Occipital lobe (tissue), 2 donors: Measurements from ENCODE around the gene HDDC3. TPM values are rescaled to one million over a fixed set of nuclear protein-coding genes. Genes with fewer than 3 reads are reported as not detected.

Experiments used
- DNase-seq: peaks from one replicate; lab custom pipeline; 2025; lab: John Stamatoyannopoulos, UW
- total RNA-seq: library from RNA; depleted of rRNA; stranded (reverse); fragments of >200 nt; gene quantifications from one replicate; pipeline ENCODE4 v1.2.3, GENCODE V29; 2014

Gene HDDC3
- total RNA-seq, 1 donor from 2014 or later, result 11.7 TPM

DNA sequence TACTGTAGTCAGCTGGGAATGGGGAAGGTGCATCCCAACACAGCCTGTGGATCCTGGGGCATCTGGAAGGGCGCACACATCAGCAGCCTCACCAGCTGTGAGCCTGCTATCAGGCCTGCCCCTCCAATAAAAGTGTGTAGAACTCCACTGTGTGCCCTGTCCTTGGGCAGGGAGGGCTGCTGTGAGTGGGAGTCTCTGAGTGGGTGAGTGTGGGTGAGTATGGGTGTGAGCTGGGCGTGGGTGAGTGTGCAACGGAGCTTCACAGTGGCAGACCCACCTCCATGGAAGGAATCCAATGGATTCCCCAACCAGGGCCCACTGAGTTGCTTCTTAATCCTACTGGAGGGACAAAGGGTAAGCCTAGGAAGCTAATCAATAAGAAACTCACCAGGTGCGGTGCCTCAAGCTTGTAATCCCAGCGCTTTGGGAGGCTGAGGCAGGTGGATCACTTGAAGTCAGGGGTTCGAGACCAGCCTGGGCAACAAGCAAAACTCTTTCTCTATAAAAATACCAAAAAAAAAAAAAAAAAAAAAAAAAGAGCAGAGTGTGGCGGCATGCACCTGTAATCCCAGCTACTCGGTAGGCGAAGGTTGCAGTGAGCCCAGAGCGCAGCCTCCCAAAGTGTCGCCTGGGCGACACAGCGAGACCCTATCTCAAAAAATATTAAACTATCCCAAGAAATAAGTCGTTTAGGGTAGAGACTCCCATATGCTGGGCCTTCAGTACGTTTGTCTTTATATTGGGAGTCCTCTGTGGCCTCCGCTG lies 21.8 kb upstream of the HDDC3 start:
- no peak for DNase-seq

DNA sequence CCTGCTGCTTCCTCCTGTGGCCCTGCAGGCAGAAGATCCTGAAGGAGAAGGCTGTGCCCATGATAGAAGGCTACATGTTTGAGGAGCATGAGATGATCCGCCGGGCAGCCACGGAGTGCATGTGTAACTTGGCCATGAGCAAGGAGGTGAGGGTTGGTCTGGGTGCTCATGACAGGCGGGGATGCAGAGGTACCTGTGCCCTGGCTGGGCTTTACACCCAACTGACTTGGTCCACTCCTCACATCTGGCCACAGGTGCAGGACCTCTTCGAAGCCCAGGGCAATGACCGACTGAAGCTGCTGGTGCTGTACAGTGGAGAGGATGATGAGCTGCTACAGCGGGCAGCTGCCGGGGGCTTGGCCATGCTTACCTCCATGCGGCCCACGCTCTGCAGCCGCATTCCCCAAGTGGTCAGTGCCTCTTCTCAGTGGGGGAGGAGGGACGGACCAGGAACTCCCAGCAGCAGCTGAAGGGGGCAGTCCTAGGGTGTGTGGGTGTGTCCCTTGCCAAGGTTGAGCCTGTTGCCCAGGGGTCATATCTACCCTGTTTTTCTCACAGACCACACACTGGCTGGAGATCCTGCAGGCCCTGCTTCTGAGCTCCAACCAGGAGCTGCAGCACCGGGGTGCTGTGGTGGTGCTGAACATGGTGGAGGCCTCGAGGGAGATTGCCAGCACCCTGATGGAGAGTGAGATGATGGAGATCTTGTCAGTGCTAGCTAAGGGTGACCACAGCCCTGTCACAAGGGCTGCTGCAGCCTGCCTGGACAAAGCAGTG lies 20.7 kb upstream of the HDDC3 start:
- DNase-seq, result no peak

GRCh38 chr15:90950676-90951075 lies 18.3 kb upstream of the HDDC3 start:
- DNase-seq, result no peak

DNA sequence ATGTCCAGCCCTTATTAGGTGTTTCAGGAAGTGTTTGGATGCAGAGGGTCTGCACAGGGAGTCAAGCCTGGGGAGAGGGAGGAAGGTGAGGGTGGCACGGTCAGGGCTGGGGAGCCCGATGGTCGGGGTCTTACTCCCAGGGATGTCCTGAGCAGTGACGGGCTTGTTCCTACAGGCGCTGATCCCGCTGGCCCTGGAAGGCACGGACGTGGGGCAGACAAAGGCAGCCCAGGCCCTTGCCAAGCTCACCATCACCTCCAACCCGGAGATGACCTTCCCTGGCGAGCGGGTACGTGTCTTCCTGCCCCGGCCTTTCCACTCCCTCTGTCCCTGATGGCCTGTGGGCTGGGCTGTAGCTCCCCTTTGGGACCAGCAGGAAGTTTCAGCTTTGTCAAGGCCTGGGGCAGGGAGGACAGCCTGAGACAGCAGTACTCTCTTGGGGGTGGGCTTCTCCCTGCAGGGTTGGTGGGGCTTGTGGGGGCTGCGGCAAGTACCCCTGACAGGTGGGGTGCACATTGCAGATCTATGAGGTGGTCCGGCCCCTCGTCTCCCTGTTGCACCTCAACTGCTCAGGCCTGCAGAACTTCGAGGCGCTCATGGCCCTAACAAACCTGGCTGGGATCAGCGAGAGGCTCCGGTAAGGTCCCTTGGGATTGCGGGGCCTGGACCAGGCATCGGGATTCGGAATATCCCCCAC lies 17.8 kb upstream of the HDDC3 start:
- no peak for DNase-seq

DNA sequence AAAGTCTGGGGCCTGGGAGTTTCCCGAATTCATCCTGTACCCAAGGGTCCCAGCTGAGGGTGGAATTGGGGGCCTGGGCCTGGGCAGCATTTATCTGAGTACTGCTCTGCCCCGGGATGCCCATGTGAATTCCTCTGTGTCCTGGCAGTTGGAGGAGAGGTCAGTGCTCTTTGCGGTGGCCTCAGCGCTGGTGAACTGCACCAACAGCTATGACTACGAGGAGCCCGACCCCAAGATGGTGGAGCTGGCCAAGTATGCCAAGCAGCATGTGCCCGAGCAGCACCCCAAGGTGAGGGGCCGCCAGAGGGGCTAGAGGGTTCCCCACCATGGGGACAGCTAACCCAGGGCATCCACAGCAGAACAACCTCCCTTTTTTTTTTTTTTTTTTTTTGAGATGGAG lies 16.2 kb upstream of the HDDC3 start:
- no peak for DNase-seq

DNA sequence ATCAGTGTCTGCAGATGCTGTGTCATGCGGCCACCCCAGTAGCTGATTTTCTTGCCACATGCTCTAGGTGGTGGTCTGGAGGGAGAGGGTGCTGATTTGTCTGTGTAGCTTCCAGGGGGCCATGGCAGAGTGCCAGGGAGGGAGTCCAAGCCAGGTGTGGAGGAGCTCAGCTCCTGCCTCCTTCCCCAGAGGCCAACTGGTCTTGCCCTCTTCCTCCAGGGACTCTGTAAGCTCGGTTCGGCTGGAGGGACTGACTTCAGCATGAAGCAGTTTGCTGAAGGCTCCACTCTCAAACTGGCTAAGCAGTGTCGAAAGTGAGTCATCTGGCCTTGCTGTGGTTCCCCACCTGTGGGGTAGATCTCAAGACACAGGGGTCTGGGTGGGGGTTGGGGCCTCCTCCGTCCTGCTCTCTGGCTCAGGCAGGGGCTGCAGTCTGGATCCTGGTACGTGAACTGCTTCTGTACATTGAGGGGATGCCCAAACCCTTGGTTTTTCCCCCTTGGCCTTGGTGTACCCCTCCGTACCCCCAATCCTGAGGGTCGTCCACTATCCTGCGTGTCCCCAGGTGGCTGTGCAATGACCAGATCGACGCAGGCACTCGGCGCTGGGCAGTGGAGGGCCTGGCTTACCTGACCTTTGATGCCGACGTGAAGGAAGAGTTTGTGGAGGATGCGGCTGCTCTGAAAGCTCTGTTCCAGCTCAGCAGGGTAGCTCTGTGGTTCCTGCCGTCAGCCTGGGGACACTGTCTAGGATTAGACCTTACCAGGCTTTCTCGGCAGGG lies 15.4 kb upstream of the HDDC3 start:
- DNase-seq, result no peak

DNA sequence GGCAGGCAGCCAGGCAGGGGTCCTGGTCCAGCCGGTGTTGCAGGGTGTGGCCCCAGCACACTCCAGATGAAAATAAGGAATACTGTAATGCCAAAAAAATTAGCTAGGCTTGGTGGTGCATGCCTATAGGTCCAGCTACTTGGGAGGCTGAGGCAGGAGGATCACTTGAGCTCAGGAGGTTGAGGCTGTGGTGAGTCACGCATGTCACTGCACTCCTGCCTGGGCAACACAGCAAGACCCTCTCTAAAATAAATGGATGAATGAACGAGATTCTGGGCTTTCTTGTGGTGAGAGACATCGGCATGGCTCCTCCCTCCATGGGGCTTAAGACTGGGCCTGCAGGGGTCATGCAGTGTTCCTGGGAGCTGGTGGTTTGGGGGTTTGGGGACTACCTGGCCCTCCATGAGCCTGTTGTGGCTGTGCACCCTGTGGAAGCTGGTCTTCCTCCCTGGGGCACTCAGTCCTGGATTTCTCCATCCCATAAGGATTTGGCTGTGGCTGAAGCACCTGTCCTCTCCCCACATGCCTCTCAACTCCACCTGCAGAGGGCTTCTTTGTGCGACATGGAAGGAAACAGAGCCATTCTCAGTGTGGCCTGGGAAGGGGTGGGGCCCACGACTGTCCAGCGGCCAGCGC lies 14.7 kb upstream of the HDDC3 start:
- DNase-seq, result no peak

DNA sequence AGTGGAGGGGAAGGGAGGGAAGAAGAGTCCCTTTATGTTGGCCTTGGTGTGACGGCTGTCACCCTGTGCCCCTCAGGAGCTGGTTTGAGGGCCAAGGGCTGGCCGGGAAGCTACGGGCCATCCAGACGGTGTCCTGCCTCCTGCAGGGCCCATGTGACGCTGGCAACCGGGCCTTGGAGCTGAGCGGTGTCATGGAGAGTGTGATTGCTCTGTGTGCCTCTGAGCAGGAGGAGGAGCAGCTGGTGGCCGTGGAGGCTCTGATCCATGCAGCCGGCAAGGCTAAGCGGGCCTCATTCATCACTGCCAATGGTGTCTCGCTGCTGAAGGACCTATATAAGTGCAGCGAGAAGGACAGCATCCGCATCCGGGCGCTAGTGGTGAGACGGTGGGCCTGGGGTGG lies 14.2 kb upstream of the HDDC3 start:
- DNase-seq, result no peak

- no peak for DNase-seq
These were observed 12.7 kb upstream of the HDDC3 start for GRCh38 chr15:90945091-90945490.

- no peak for DNase-seq
These were observed 10.2 kb upstream of the HDDC3 start for GRCh38 chr15:90942354-90943120.

DNA sequence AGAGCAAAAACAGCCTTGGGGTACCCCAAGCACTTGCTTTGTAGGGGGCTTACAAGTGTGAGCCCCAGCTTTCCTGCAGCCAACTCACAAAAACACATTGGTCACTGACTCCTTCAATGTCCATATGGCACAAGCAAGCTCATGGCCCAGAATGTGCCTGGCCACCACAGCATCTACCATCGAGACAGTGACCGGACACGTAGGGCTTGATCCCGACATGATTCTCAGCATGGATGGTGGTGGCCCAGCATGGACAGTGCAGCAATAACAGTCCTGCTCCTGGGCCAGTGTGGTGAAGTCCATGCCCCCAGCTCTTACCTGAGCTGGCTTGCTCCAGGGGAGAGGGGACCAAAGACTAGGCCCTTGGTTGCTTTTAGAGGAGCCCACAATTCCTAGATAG lies 8.7 kb upstream of the HDDC3 start:
- no peak for DNase-seq

DNA sequence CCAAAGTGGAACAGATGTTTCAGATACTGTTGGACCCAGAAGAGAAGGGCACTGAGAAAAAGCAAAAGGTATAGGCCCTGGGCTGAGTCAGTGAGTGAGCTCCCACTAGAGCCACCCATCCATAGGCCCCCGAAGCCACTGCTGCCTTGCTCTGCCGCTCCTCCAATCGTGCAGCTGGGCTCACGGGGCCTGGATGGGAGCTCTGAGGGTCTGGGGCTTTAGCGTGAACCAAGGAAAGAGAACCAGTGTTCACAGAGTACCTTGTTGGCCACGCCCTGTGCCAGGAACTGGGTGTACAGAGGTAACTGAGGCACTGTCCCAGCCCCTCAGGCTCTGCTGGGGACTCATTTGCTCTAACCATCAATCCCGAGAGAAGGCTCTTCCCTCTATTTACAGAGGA lies 7.4 kb upstream of the HDDC3 start:
- DNase-seq, result no peak

DNA sequence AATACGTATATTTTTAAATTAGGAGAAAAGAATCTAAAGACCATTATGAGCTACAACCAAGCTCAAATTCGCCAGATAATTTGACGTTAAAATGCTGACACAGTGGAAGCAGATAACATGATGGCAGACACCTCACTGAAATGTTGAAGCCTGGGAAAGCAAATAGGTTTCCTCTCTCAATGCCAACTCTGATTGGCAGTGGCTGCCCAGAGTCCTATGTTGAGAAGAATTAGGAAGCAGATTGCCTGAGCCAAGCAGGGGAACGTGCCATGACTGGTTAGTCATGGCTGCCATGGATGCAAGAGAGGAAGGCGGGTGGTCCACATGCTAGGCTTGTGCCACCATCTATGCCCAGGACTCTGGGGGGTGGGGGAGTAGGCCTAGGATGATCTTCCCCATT lies 5.9 kb upstream of the HDDC3 start:
- no peak for DNase-seq

DNA sequence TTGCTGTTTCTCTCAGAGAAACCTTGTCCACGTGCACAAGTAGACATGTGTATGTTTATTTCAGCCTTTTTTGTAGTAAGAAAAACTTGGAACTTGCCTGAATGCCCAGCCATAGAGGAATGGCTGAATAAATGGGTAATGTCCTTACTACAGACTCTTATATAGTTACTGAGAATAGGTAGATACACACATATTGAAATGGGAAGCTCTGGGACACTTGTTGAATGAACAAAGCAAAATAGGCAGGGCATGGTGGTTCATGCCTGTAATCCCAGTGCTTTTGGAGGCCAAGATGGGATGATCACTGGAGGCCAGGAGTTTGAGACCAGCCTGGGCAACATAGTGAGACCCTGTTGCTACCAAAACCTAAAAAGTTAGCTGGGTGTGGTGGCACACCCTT lies 4.5 kb upstream of the HDDC3 start:
- DNase-seq, result no peak

DNA sequence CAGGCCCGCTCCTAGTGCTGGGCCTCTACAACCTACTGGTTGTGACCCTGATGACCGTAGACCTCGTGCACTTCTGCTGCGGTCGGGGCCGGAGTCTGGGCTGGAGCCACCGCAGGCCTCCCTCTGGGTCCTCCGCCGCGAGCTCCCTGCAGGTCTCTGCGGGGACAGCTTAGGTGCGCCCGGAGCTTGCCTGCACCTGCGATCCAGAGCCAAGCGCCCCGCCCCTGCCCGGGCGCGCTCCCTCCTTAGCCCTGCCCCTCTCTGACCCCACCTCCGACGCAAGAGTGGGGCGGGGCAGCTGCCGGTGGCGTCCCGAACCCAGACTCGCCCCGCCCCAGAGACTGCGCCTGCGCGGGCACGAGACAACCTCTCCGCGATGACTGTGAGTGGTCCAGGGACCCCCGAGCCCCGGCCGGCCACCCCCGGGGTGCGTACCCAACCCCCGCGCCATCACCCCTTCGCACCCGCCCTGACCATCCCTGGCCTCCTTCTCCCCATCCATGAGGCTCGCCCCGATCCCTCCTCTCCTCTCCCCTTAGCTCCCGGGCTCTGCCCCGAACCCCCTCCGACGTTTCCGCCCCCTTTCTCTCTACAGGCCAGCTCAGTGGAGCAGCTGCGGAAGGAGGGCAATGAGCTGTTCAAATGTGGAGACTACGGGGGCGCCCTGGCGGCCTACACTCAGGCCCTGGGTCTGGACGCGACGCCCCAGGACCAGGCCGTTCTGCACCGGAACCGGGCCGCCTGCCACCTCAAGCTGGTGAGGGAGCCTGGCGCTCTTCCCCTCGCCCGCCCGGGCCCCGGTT lies 2.8 kb upstream of the HDDC3 start, which contains the start of gene UNC45A:
TSS of gene UNC45A (plus strand) at position 337 of the 803 bp plus-strand sequence. CDS start at position 377, 40 bp downstream.
- DNase-seq, result peak; percentile 83

DNA sequence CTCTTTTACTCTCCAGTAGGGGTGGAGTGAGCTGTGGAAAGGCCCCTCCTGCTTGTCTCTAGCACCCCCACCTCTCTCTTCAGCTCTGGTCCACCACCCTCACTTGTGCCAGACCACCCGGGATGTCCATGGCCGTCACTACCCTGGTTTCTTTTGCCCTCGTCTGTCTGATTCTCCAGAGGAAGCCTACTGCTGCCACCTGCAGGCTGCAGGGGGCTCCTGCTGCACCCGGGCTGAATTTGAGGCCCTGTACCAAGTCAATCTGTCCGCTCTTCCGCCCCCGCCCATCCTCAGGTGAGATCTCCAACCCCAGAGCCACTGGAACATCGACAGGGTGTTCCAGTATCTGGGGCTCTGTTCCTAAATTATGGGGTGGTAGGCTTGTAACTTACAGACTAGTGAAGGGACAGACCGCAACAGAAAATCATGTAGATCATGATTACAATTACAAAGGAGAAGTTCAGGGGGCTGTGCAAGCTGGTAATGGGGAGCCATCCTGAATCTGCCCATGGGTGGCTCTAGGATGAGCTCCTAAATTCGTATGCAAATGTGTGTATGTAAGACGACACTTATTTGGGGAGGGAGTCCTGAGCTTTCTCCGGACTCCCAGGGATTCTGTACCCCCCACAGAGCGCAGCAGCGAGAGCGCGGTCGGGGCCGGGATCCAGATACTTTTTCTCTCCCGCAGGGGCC lies 2.1 kb upstream of the HDDC3 start:
- peak; percentile 73 for DNase-seq

DNA sequence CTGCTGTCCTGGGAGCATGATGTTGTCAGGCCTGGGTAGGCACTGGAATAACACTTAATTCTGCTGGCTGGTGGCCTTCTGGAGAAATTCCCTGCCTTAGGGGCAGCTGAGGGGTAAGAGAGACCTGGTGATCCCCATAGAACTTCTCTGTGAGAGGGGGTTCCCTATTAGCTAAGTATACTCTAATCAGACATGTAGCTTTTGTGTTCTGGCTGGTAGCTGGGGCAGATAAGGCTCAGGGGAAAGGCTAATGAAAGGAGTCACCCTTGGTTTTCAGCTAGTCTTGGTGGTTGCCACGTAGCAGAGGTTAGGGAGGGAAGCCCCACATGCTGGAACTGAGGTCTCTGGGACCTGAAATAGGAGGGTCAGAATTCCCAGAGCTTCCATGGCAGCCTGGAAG lies 952 bp upstream of the HDDC3 start:
- no peak for DNase-seq

GRCh38 chr15:90932660-90932991 lies 277 bp upstream of the HDDC3 start:
- no peak for DNase-seq

- DNase-seq, result no peak
These were observed 848 bp downstream of the HDDC3 start for GRCh38 chr15:90931575-90931827.
